KMS-11 (cell line): ENCODE data around the gene RAB11B.

Experiments
- H2AFZ ChIP-seq: fragments of 200-600 bp; sonication (generic); 2 replicates; pipeline ENCODE4 v1.6.1; 2016; ENCODE audit warnings: antibody characterized with exemption, mixed run types, low read depth
- H3K27ac ChIP-seq: fragments of 200-600 bp; sonication (generic); 2 replicates; pipeline ENCODE4 v1.6.1; 2016; ENCODE audit warnings: mild to moderate bottlenecking, mixed run types
- H3K27me3 ChIP-seq: fragments of 200-600 bp; sonication (generic); 2 replicates; pipeline ENCODE4 v1.6.1; 2017; ENCODE audit warnings: mild to moderate bottlenecking, low read depth, mixed run types, moderate library complexity; ENCODE audit not compliant: insufficient read depth
- H3K36me3 ChIP-seq: fragments of 200-600 bp; sonication (generic); 2 replicates; pipeline ENCODE4 v1.6.1; 2017; ENCODE audit warnings: mild to moderate bottlenecking, mixed run types; ENCODE audit not compliant: insufficient read depth
- H3K4me1 ChIP-seq: fragments of 200-600 bp; sonication (generic); 2 replicates; pipeline ENCODE4 v1.6.1; 2016; ENCODE audit warnings: mild to moderate bottlenecking, low read depth, mixed run types; ENCODE audit not compliant: poor library complexity, severe bottlenecking
- H3K4me2 ChIP-seq: fragments of 200-600 bp; sonication (generic); 2 replicates; pipeline ENCODE4 v1.7.0; 2016; ENCODE audit warnings: mild to moderate bottlenecking, mixed run types
- H3K4me3 ChIP-seq: fragments of 200-600 bp; sonication (generic); IDR thresholded peaks from 2 replicates; pipeline ENCODE4 v1.6.1; 2017; ENCODE audit warnings: low read depth, low read length, mixed read lengths; ENCODE audit not compliant: insufficient read depth
- H3K79me2 ChIP-seq: fragments of 200-600 bp; sonication (generic); 2 replicates; pipeline ENCODE4 v1.6.1; 2016; ENCODE audit warnings: low read depth, mixed run types; ENCODE audit not compliant: insufficient read depth
- H3K9ac ChIP-seq: fragments of 200-600 bp; sonication (generic); 2 replicates; pipeline ENCODE4 v1.6.1; 2016; ENCODE audit warnings: mild to moderate bottlenecking, mixed run types
- H4K20me1 ChIP-seq: fragments of 200-600 bp; sonication (generic); 2 replicates; pipeline ENCODE4 v1.6.1; 2016; ENCODE audit warnings: mild to moderate bottlenecking, mixed run types; ENCODE audit not compliant: insufficient read depth
- TF ChIP-seq, protein P1 (sequence below): fragments of 200-600 bp; sonication (generic); conservative IDR thresholded peaks from 2 replicates; pipeline ENCODE4 v1.6.1; 2017; ENCODE audit warnings: low read depth, mild to moderate bottlenecking, antibody characterized with exemption, low read length, moderate library complexity, mixed read lengths

Gene RAB11B

DNA sequence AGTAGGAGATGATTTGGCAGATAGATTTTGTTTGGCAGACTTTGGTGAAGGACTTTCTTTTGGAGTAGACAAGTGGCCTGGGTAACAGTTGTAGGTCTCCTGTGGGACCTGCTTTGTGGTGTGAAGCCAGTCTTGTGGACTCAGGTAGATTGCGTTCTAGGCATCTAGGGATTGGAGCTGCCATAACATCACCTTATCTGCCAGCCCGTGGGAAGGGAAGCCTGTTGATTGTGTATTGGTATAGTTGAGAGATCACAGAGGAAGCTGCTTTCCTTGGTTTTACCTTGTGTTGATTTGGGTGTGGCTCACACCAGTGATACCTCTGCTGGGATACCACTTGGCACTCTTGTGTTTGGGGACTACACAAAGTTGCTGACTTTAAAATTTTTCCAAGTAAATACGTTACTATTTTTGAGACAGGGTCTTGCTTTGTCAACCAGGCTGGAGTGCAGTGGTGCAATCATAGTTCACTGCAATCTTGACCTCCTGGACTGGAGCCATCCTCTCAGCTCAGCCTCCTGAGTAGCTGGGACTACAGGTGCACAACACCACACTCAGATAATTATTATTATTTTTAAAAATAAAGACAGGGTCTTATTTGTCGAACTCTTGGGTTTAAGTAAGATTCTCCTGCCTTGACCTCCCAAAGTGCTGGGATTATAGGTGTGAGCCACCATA is 62.4 kb downstream of the RAB11B start:
- no peak overlapping the region for H2AFZ ChIP-seq
- peaks cover 53% of the 10 kb centered on the region for H3K4me1 ChIP-seq
- H3K79me2 ChIP-seq = peaks cover 98% of the 10 kb centered on the region
- H3K9ac ChIP-seq = no peak overlapping the region
- no peak overlapping the region for H3K4me2 ChIP-seq
- H4K20me1 ChIP-seq = peaks cover 94% of the 10 kb centered on the region
- H3K36me3 ChIP-seq = peaks cover 7% of the 10 kb centered on the region; the same call in 1 of the 2 replicates
- H3K27ac ChIP-seq = no peak overlapping the region
- no peak overlapping the region for H3K4me3 ChIP-seq
- TF ChIP-seq, protein P1, sequence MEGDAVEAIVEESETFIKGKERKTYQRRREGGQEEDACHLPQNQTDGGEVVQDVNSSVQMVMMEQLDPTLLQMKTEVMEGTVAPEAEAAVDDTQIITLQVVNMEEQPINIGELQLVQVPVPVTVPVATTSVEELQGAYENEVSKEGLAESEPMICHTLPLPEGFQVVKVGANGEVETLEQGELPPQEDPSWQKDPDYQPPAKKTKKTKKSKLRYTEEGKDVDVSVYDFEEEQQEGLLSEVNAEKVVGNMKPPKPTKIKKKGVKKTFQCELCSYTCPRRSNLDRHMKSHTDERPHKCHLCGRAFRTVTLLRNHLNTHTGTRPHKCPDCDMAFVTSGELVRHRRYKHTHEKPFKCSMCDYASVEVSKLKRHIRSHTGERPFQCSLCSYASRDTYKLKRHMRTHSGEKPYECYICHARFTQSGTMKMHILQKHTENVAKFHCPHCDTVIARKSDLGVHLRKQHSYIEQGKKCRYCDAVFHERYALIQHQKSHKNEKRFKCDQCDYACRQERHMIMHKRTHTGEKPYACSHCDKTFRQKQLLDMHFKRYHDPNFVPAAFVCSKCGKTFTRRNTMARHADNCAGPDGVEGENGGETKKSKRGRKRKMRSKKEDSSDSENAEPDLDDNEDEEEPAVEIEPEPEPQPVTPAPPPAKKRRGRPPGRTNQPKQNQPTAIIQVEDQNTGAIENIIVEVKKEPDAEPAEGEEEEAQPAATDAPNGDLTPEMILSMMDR = no peak
- H3K27me3 ChIP-seq = no peaks in the 10 kb centered on the region

DNA sequence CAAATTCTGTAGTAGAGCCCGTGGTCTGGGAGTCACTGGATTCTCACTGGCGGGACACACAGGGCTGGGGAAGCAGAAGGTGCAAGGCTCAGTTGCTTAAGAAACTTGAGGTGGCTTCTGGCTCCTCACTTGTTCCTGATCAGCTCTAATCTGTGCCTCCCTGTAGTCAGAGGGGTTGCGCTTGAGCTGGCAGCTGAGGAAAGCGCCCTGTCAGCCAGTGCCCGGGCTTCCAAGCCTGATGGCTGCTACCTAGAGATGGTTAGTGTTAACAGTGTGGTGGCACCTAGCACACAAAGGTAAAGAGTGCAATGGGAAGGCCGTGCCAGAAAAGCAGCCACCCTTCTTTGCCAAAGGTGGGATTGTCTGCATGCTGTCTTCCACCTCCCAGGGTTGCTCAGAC is 63.5 kb downstream of the RAB11B start:
- Histone ChIP-seq H3K27me3 (no peaks in the 10 kb centered on the region), H3K79me2 (peaks cover 98% of the 10 kb centered on the region), H3K4me1 (peaks cover 44% of the 10 kb centered on the region), H2AFZ (no peak overlapping the region), H3K27ac (no peak overlapping the region), H3K4me3 (no peak overlapping the region), H3K9ac (no peak overlapping the region), H4K20me1 (peaks cover 93% of the 10 kb centered on the region), H3K36me3 (peaks cover 7% of the 10 kb centered on the region; the same call in 1 of the 2 replicates), H3K4me2 (no peak overlapping the region)
- TF ChIP-seq, protein P1 = no peak
